BJ (cell line): ENCODE results near the gene BBX. TPM values are rescaled to one million over a fixed set of nuclear protein-coding genes. Genes with fewer than 3 reads are reported as not detected.

Experiments used
- CTCF ChIA-PET: fragments of 350-600 bp; formaldehyde crosslinking; extraction: SDS; loops from one replicate; lab custom pipeline; 2021; ENCODE audit warnings: antibody characterized with exemption, inconsistent platforms; lab: Yijun Ruan, JAX
- POLR2A ChIA-PET: fragments of 300-600 bp; sonication (Branson Sonifier 250); formaldehyde crosslinking; extraction: SDS; loops from one replicate; lab custom pipeline; 2021; ENCODE audit warnings: antibody characterized with exemption; lab: Charles Lee
- DNase-seq: peaks from one replicate; pipeline ENCODE4 v3.0.0-alpha.2; 2011; ENCODE audit warnings: low read depth
- H3K27me3 ChIP-seq: 2 replicates; pipeline ENCODE4 v1.6.0; 2011; ENCODE audit warnings: low read length; ENCODE audit not compliant: control insufficient read depth, insufficient read depth
- H3K36me3 ChIP-seq: 2 replicates; pipeline ENCODE4 v1.5.1; 2011; ENCODE audit warnings: low read length; ENCODE audit not compliant: control insufficient read depth, insufficient read depth
- H3K4me3 ChIP-seq: 2 replicates; pipeline ENCODE4 v1.5.1; 2011; ENCODE audit warnings: low read depth, mild to moderate bottlenecking, control low read depth, low read length
- polyA plus RNA-seq: library from polyadenylated mRNA; depleted of rRNA; stranded (reverse); fragments of >200 nt; gene quantifications from 2 replicates; pipeline ENCODE4 v1.2.3, GENCODE V29; 2011
- TF ChIP-seq, protein P1 (sequence below): IDR thresholded peaks from 2 replicates; pipeline ENCODE4 v1.5.1; 2011; ENCODE audit warnings: low read depth, mild to moderate bottlenecking, control low read depth, inconsistent platforms, low read length, moderate library complexity; ENCODE audit not compliant: insufficient read depth

BBX gene
- polyA plus RNA-seq, 1 experiment = 47.6 TPM

DNA sequence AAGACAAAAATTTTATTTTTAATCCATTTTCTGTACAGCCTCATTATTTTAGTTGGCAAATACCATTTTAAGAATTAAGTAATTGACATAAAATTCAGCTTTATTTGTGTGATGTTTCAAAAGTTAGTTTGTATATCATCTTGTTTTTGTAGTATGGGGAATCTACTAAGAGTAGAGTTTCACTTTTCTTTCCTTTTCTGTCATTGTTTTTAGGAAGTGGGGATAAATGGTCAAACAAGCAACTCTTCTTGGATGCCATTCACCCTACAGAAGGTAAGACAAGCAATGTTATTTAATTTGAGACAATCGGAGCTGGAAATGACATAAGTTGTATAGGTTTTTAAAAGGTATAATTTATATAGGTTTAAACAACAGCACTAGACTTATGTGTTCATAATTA, 268.3 kb downstream of the BBX start:
- CTCF ChIA-PET = no interaction called here

GRCh38 chr3:107791450-107791849, 268.7 kb downstream of the BBX start:
- H3K36me3 ChIP-seq = no peaks in the 10 kb centered on the region
- no peak for DNase-seq
- TF ChIP-seq, protein P1, sequence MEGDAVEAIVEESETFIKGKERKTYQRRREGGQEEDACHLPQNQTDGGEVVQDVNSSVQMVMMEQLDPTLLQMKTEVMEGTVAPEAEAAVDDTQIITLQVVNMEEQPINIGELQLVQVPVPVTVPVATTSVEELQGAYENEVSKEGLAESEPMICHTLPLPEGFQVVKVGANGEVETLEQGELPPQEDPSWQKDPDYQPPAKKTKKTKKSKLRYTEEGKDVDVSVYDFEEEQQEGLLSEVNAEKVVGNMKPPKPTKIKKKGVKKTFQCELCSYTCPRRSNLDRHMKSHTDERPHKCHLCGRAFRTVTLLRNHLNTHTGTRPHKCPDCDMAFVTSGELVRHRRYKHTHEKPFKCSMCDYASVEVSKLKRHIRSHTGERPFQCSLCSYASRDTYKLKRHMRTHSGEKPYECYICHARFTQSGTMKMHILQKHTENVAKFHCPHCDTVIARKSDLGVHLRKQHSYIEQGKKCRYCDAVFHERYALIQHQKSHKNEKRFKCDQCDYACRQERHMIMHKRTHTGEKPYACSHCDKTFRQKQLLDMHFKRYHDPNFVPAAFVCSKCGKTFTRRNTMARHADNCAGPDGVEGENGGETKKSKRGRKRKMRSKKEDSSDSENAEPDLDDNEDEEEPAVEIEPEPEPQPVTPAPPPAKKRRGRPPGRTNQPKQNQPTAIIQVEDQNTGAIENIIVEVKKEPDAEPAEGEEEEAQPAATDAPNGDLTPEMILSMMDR = no peak
- H3K4me3 ChIP-seq = no peak overlapping the region
- ChIA-PET POLR2A (no interaction called here), CTCF (no interaction called here)
- H3K27me3 ChIP-seq = no peaks in the 10 kb centered on the region

More for the DNA sequence above, 268.3 kb downstream of the BBX start:
- TF ChIP-seq, protein P1 = no peak
- POLR2A ChIA-PET = no interaction called here
- Histone ChIP-seq H3K36me3 (no peaks in the 10 kb centered on the region), H3K4me3 (no peak overlapping the region), H3K27me3 (no peaks in the 10 kb centered on the region)
- no peak for DNase-seq

DNA sequence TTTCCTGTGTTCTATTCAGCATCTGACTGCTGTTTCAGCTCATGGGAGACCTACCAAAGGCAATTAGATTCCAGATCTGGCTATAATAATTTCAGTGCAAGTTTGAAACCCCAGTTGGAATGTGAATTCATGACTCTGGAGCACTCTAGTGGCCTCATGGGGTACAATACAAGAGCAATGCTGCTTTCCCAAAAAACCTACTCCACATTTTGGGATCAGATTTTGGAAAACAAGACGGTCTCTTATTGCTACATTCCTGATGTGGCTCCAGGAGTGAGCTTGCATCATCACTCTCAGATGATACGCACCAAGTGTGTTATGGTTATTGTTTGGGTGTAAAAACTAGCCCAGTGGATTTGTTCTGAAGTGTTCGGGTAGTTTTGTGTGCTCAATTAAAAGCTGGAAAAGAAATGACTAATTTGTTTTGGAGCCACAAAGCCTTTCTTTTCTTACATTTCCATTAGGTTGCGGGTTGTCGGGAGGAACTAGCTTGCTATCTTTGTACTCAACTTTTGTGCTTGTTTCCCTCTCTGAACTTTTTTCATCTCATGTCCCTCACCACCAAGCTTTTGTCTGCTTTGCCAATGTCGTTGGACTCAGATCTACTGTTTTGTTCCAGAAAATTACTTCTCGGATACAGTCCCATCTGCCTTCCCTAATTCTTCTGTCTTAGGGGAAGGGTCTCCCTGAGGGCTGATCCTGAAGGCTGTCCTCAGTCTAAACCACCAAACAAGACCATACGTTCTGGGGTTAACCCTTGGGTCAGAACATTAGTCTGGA, 272.1 kb downstream of the BBX start:
- no peak overlapping the region for H3K4me3 ChIP-seq
- POLR2A ChIA-PET = no interaction called here
- no peaks in the 10 kb centered on the region for H3K27me3 ChIP-seq
- CTCF ChIA-PET = interaction anchor here (0.8 to 1.8 kb wide), 5 partner anchors 19 to 559 kb away, joined by 3 to 5 read pairs (median 3); no protein-coding TSS in a partner anchor
- no peaks in the 10 kb centered on the region for H3K36me3 ChIP-seq
- TF ChIP-seq, protein P1 = peak; percentile 46
- no peak for DNase-seq

DNA sequence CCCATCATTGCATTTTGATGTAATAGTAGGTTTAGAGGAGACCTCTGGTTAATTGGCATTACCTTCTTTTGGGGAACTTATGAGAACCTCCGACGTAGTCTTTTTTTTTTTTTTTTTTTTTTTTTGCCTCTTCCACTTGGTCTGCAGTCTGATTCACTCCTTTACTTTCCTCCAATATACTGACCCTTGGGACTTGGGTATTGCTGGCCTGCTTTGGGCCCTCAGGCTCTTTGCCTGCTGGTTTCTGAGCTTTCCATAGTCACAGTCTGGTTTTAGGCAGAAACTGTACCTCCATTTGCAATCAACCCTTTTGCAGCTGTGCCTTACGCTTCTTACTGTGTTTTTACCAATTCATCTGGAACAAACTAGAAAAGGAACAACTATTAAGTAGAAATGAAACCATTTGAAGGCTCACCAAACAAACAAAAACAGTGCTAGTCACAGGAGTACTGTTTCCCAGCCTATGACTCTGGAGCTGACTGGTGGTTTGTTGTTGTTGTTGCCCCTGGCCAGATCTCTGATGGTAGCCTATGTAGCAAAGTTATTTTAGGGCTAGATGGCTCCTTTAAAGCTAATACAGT, 272.8 kb downstream of the BBX start:
- H3K36me3 ChIP-seq = no peaks in the 10 kb centered on the region
- no peak for DNase-seq
- no peaks in the 10 kb centered on the region for H3K27me3 ChIP-seq
- CTCF ChIA-PET = interaction anchor here (0.8 to 1.8 kb wide), 4 partner anchors 19 to 560 kb away, joined by 3 to 5 read pairs (median 3); no protein-coding TSS in a partner anchor
- TF ChIP-seq, protein P1 = no peak
- POLR2A ChIA-PET = no interaction called here
- H3K4me3 ChIP-seq = no peak overlapping the region

DNA sequence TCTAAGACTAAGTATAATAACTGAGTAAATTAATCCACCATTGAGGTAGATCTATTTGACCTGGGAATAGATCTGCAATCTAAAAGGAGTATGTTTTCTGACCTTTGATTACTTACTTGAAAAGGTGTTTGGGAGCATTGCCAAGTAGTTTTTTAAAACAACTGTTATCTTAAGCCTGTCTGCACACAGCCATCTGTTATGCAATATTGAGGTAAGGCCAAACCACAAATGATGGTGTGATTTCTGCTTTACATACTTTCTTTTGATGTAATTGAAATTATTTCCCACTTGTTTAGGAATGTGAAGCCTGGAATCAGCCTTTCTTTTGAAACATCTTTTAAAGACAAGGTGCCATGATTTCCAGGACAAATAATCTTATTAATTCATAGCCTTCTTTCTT, 274.0 kb downstream of the BBX start:
- DNase-seq = no peak
- no peak overlapping the region for H3K4me3 ChIP-seq
- no peaks in the 10 kb centered on the region for H3K27me3 ChIP-seq
- CTCF ChIA-PET = interaction anchor here (0.7 kb wide), 1 partner anchor 321 kb away, joined by 3 read pairs; no protein-coding TSS in a partner anchor
- TF ChIP-seq, protein P1 = no peak
- H3K36me3 ChIP-seq = peaks cover 1% of the 10 kb centered on the region; the same call in 1 of the 2 replicates
- POLR2A ChIA-PET = no interaction called here
